ENCODE measurements around the gene EVI2A.
A peak's percentile ranks its signal among the peaks of the same experiment; 100 is the strongest.

The EVI2A gene

DNA sequence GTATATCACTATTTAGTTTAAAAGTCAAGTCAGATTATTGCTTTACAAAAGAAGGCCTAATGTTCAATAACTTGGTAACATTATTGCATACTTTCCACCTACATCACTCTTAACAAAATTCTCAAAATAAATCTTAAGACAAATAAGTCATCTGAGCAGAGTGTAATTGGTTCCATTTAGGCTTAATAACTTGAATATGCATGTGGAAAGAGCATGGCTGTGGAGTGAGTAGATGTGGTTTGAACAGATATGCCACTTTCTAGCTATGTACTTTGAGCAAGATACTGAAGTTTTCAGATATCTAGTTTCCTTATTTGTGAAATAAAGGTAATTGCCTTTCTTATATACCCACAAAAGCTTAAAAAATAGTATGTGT lies 6.7 kb upstream of the EVI2A start:
- H3K9me3 ChIP-seq (ENCODE audit: control insufficient read depth, low read length): no peaks in the 10 kb centered on the region
- H3K4me1 ChIP-seq (ENCODE audit: control insufficient read depth, insufficient read depth, low read length, poor library complexity, severe bottlenecking): peaks cover 5% of the 10 kb centered on the region
- peak overlapping the region; percentile 32 for H3K27ac ChIP-seq (ENCODE audit: low read depth, low read length, severe bottlenecking)
- H3K36me3 ChIP-seq (ENCODE audit: control insufficient read depth, insufficient read depth, low read length): peaks cover 34% of the 10 kb centered on the region
- no peak overlapping the region for H3K4me3 ChIP-seq (ENCODE audit: extremely low read depth, insufficient read depth, low read length, poor library complexity, severe bottlenecking)

DNA sequence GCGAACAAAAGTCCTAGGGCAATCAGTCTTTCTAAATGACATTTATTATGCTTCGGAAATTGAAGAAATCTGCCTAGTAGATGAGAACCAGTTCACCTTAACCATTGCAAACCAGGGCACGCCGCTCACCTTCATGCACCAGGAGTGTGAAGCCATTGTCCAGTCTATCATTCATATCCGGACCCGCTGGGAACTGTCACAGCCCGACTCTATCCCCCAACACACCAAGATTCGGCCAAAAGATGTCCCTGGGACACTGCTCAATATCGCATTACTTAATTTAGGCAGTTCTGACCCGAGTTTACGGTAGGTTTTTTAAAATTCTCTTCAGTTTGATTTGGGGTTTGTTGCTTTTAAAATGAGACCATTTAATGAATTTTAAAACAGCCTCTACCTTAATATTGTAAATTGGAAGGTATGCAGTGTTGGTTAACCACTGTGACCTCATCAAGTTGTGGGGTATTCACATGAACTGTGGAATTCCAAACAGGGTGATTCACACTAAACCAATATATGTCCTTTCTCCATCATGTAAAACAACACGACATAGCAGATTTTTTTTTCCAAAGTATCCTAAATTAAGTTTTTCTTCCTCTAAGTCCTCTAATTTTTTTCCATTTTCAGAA lies 6.2 kb upstream of the EVI2A start:
- Histone ChIP-seq H3K4me3 (ENCODE audit: extremely low read depth, insufficient read depth, low read length, poor library complexity, severe bottlenecking) (no peak overlapping the region), H3K36me3 (ENCODE audit: control insufficient read depth, insufficient read depth, low read length) (peaks cover 30% of the 10 kb centered on the region), H3K9me3 (ENCODE audit: control insufficient read depth, low read length) (no peaks in the 10 kb centered on the region), H3K27ac (ENCODE audit: low read depth, low read length, severe bottlenecking) (peak overlapping the region; percentile 58), H3K4me1 (ENCODE audit: control insufficient read depth, insufficient read depth, low read length, poor library complexity, severe bottlenecking) (peaks cover 5% of the 10 kb centered on the region)
- 94 to 97% methylated on average over 9 to 10 of the region's 12 CpGs for WGBS, 2 experiments (ENCODE audit: insufficient coverage in 2 of 2)

DNA sequence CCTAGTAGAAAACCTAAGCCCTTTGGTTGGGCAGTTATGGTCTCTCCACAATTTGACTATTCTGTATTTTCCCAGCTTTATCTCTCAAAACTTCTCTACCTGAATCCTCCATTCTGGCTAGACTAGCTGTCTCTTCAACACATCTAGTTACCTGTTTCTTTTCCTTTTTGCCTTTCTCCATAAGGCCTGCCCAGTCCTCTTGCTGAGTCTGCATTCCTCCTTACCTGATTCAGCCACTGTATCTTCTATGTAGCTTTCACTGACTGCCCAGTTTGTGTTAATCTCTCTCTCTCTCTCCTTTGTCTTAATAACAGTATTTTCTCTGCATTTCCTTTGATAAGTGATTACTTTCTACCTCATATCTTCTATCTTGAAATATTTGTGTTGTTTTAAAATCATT lies 2.1 kb upstream of the EVI2A start:
- Histone ChIP-seq H3K4me1 (ENCODE audit: control insufficient read depth, insufficient read depth, low read length, poor library complexity, severe bottlenecking) (peaks cover 5% of the 10 kb centered on the region), H3K9me3 (ENCODE audit: control insufficient read depth, low read length) (no peaks in the 10 kb centered on the region), H3K4me3 (ENCODE audit: extremely low read depth, insufficient read depth, low read length, poor library complexity, severe bottlenecking) (no peak overlapping the region), H3K27ac (ENCODE audit: low read depth, low read length, severe bottlenecking) (no peak overlapping the region), H3K36me3 (ENCODE audit: control insufficient read depth, insufficient read depth, low read length) (peaks cover 18% of the 10 kb centered on the region)

DNA sequence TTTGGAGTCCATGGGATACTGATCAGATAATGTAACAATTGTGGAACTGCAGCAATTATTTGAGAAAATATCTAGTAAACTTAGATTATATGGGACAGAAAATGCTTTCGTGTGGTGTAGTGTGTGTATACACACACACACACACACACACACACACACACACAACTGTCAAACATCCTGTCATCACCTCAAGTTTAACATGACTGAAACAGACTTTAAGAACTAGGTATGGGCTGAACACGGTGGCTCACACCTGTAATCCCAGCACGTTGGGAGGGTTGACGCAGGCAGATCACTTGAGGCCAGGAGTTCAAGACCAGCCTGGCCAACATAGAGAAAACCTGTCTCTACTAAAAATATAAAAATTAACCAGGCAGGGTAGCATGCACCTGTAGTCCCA lies 544 bp upstream of the EVI2A start:
- H3K4me3 ChIP-seq (ENCODE audit: extremely low read depth, insufficient read depth, low read length, poor library complexity, severe bottlenecking): no peak overlapping the region
- H3K9me3 ChIP-seq (ENCODE audit: control insufficient read depth, low read length): no peaks in the 10 kb centered on the region
- 100% methylated on average over 1 to 2 of the region's 4 CpGs for WGBS, 2 experiments (ENCODE audit: insufficient coverage in 2 of 2)
- no peaks in the 10 kb centered on the region for H3K4me1 ChIP-seq (ENCODE audit: control insufficient read depth, insufficient read depth, low read length, poor library complexity, severe bottlenecking)
- H3K27ac ChIP-seq (ENCODE audit: low read depth, low read length, severe bottlenecking): no peak overlapping the region
- peaks cover 13% of the 10 kb centered on the region for H3K36me3 ChIP-seq (ENCODE audit: control insufficient read depth, insufficient read depth, low read length)

DNA sequence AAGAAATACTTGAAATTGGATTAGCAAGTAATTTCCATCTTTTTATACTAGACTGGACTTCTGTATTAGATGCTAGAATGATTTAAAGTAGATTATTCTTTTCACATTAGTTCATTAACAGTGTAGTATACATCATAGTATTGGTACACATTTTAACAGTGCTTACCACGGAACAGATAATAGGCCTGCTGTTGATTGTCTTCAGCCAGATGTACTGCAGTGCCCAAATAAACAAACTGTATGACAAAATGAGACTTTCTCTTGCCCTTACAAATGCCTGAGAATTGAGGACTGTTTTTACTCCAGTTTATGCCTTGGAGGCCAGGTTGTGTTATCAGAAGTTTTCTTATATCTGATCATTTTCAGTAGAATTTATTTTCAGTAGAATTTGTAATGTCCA lies 631 bp downstream of the EVI2A start:
- Histone ChIP-seq H3K9me3 (ENCODE audit: control insufficient read depth, low read length) (no peaks in the 10 kb centered on the region), H3K27ac (ENCODE audit: low read depth, low read length, severe bottlenecking) (no peak overlapping the region), H3K4me3 (ENCODE audit: extremely low read depth, insufficient read depth, low read length, poor library complexity, severe bottlenecking) (no peak overlapping the region), H3K4me1 (ENCODE audit: control insufficient read depth, insufficient read depth, low read length, poor library complexity, severe bottlenecking) (no peaks in the 10 kb centered on the region), H3K36me3 (ENCODE audit: control insufficient read depth, insufficient read depth, low read length) (peaks cover 5% of the 10 kb centered on the region)
- whole genome bisulfite sequencing, 2 experiments (ENCODE audit: insufficient coverage in 2 of 2): 80% methylated on average over 1 of the region's 1 CpG; no CpG with 5 or more reads in 1 of the 2 experiments

DNA sequence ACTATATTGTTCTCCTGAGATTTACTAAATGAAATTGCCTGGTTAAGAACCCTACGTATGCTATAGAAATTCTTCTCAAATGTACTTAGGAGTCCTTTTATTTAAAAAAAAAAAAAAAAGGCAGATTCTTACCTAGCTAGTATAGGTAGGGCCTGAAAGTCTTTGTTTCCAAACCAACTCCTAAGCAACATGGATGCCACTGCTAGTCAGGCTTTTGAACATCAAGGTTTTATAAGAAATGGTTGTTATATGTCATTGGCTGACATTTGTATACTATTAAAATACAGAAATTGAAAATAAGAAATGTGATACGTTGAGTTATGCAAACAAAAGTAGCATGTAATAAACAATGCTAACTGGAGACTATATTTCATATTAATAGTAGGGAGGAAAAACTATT lies 1.2 kb downstream of the EVI2A start:
- no peak overlapping the region for H3K4me3 ChIP-seq (ENCODE audit: extremely low read depth, insufficient read depth, low read length, poor library complexity, severe bottlenecking)
- H3K27ac ChIP-seq (ENCODE audit: low read depth, low read length, severe bottlenecking): no peak overlapping the region
- H3K9me3 ChIP-seq (ENCODE audit: control insufficient read depth, low read length): no peaks in the 10 kb centered on the region
- H3K36me3 ChIP-seq (ENCODE audit: control insufficient read depth, insufficient read depth, low read length): peaks cover 4% of the 10 kb centered on the region
- H3K4me1 ChIP-seq (ENCODE audit: control insufficient read depth, insufficient read depth, low read length, poor library complexity, severe bottlenecking): no peaks in the 10 kb centered on the region
- WGBS, 2 experiments (ENCODE audit: insufficient coverage in 2 of 2): no CpG with 5 or more reads among the region's 2 CpGs

DNA sequence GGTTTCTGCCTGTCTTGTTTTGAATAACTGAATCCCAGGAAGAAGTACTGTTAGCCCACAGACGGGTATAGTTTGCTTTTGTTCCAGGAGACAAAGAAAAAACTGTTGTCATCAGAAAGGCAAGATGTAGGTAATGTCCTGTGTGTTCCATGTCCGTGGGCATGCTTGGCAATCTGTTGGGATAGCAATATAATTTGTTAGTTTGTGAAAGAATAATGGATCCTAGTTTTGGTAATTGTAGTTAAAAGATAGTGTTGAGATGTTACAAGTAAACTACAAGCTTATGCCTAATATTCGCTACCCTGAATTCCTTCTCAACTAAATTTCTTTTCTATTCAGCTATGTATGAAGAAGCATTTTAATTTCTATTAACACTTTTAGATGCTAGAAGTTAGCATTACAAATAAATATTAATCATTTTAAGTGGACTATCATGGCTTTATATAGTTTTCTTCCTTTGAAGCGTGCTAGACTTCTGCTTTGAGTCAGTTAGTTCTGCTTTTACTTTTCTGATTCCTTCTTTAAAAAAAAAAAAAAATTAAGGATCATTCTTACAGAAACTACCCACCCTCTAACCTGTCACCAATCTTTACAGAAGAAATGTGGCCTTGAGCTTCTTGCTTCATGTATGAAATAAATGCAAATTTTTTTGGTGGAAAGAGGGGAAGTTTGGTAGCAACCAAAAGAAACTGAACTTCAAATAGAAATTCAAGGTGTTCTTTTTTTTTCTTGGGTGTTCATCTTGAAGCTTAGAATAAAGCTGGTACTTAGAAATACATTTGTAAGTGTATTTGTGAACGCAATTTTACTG lies 2.4 kb downstream of the EVI2A start:
- Histone ChIP-seq H3K27ac (ENCODE audit: low read depth, low read length, severe bottlenecking) (no peak overlapping the region), H3K4me3 (ENCODE audit: extremely low read depth, insufficient read depth, low read length, poor library complexity, severe bottlenecking) (no peak overlapping the region), H3K9me3 (ENCODE audit: control insufficient read depth, low read length) (no peaks in the 10 kb centered on the region), H3K36me3 (ENCODE audit: control insufficient read depth, insufficient read depth, low read length) (no peaks in the 10 kb centered on the region), H3K4me1 (ENCODE audit: control insufficient read depth, insufficient read depth, low read length, poor library complexity, severe bottlenecking) (no peaks in the 10 kb centered on the region)
- 67 to 81% methylated on average over 2 to 3 of the region's 5 CpGs for WGBS, 2 experiments (ENCODE audit: insufficient coverage in 2 of 2)

DNA sequence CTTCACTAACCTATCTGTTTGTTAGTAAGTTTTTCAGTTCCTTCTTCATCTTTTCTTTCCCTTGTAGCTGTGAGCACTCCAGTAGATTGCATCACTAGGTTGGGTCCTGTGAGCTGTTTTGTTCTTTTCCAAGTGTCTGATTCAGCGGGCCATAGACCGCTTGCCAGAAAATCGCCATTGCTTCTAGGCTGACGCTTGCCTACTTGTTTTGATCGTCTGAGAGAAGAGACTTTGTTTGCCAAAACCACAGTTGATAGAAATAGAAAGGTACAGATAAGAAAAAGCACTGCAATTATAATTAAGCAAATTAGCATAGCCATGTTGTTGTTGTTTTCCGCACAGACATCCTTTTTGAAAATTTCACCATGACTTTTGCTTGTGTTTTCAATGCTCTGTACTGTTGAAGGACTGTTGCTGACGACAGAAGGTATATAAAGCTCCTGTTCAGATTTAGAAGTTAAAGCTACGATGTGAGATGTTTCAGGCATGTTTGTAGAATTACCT lies 3.1 kb downstream of the EVI2A start:
- H3K4me3 ChIP-seq (ENCODE audit: extremely low read depth, insufficient read depth, low read length, poor library complexity, severe bottlenecking): no peak overlapping the region
- no peaks in the 10 kb centered on the region for H3K36me3 ChIP-seq (ENCODE audit: control insufficient read depth, insufficient read depth, low read length)
- no peaks in the 10 kb centered on the region for H3K9me3 ChIP-seq (ENCODE audit: control insufficient read depth, low read length)
- no peaks in the 10 kb centered on the region for H3K4me1 ChIP-seq (ENCODE audit: control insufficient read depth, insufficient read depth, low read length, poor library complexity, severe bottlenecking)
- no peak overlapping the region for H3K27ac ChIP-seq (ENCODE audit: low read depth, low read length, severe bottlenecking)
- WGBS, 2 experiments (ENCODE audit: insufficient coverage in 2 of 2): 90 to 100% methylated on average over 2 of the region's 8 CpGs

DNA sequence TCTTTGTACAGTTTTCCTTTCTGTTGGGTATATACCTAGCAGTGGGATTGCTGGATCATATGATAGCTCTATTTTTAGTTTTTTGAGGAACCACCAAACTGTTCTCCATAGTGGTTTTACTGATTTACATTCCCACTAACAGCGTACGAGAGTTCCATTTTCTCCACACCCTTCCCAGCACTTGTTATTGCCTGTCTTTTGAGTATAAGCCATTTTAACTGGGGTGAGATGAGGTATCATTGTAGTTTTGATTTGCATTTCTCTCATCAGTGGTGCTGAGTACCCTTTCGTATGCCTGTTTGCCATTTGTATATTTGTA lies 6.7 kb downstream of the EVI2A start:
- no peak overlapping the region for H3K4me3 ChIP-seq (ENCODE audit: extremely low read depth, insufficient read depth, low read length, poor library complexity, severe bottlenecking)
- H3K4me1 ChIP-seq (ENCODE audit: control insufficient read depth, insufficient read depth, low read length, poor library complexity, severe bottlenecking): no peaks in the 10 kb centered on the region
- no peaks in the 10 kb centered on the region for H3K36me3 ChIP-seq (ENCODE audit: control insufficient read depth, insufficient read depth, low read length)
- no peak overlapping the region for H3K27ac ChIP-seq (ENCODE audit: low read depth, low read length, severe bottlenecking)
- no peaks in the 10 kb centered on the region for H3K9me3 ChIP-seq (ENCODE audit: control insufficient read depth, low read length)
- no CpG with 5 or more reads among the region's 3 CpGs for WGBS, 2 experiments (ENCODE audit: insufficient coverage in 2 of 2)

DNA sequence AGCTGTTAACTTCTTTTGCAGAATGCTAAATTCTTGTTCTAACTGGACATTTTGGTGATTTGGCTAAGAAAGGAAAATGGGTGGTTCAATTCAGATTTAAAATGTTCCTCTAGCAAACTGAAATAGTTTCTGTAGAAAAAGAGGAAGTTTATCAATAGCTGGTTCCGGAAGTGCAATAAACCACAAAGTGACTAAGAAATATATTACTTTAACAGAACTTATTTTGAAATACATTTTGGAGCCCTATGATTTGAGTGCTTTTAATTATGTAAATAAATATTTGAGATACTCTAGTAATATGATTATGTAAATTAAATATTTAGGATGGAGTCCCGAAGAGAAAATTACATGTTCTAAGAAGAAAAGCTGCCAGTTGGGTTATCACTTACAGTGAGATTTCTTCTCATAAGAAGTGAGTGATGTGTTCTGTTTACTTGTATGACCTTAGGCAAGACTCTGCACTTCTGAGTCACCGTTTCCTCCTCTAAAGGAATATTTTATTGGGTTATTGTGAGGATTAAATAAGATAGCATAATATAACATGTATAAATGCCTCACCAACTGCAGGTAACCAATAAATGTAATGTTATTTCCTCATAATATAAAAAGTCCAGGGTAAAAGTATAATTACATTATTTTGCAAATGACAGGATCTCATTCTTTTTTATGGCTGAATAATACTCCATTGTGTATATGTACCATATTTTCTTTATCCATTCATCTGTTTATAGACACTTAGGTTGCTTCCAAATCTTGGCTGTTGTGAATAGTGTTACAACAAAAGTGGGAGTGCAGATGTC lies 7.2 kb downstream of the EVI2A start, which contains the start of gene EVI2B:
EVI2B (minus strand) TSS at position 73 of the 800 bp plus-strand sequence. CDS start 8,445 bp downstream, outside the sequence.
- Histone ChIP-seq H3K4me1 (ENCODE audit: control insufficient read depth, insufficient read depth, low read length, poor library complexity, severe bottlenecking) (no peaks in the 10 kb centered on the region), H3K4me3 (ENCODE audit: extremely low read depth, insufficient read depth, low read length, poor library complexity, severe bottlenecking) (no peak within 1 kb of the TSS), H3K36me3 (ENCODE audit: control insufficient read depth, insufficient read depth, low read length) (no peaks in the 10 kb centered on the region), H3K27ac (ENCODE audit: low read depth, low read length, severe bottlenecking) (no peak within 1 kb of the TSS), H3K9me3 (ENCODE audit: control insufficient read depth, low read length) (no peaks in the 10 kb centered on the region)
- WGBS, 2 experiments (ENCODE audit: insufficient coverage in 2 of 2): 83 to 100% methylated on average over 1 of the region's 3 CpGs
